Mesenchymal stem cell (in vitro differentiated cells and primary cell): ENCODE results near the gene NRIP2.

Source experiments
- DNase-seq: peaks from one replicate; pipeline ENCODE4 v3.0.0-alpha.2; 2013
- H2AFZ ChIP-seq: one replicate; pipeline ENCODE4 v1.6.1; 2013; ENCODE audit warnings: low read depth, mild to moderate bottlenecking, control low read depth, inconsistent platforms, low read length, moderate library complexity
- H2AK5ac ChIP-seq: 2 replicates; pipeline ENCODE4 v1.6.1; 2013; ENCODE audit warnings: low read length, moderate library complexity, mild to moderate bottlenecking, inconsistent platforms; ENCODE audit not compliant: severe bottlenecking
- H2BK120ac ChIP-seq: one replicate; pipeline ENCODE4 v1.6.1; 2013; ENCODE audit warnings: low read depth, mild to moderate bottlenecking, inconsistent platforms, low read length, moderate library complexity
- H2BK12ac ChIP-seq, 2 experiments: one replicate each; pipeline ENCODE4 v1.6.1; 2013; ENCODE audit warnings: inconsistent platforms in 2 of 2, low read length in 2 of 2, mild to moderate bottlenecking in 2 of 2, moderate library complexity in 2 of 2, control low read depth in 1 of 2
- H2BK15ac ChIP-seq: one replicate; pipeline ENCODE4 v1.6.1; 2013; ENCODE audit warnings: mild to moderate bottlenecking, low read depth, inconsistent platforms; ENCODE audit not compliant: poor library complexity, severe bottlenecking
- H2BK5ac ChIP-seq: 2 replicates; pipeline ENCODE4 v1.6.1; 2013; ENCODE audit warnings: low read depth, mild to moderate bottlenecking, low read length, control low read depth, inconsistent platforms; ENCODE audit not compliant: poor library complexity, severe bottlenecking
- H3K14ac ChIP-seq, 2 experiments: one replicate each; pipeline ENCODE4 v1.6.1; 2013; ENCODE audit warnings: inconsistent platforms in 2 of 2, low read length in 2 of 2, control low read depth in 1 of 2, mild to moderate bottlenecking in 1 of 2, moderate library complexity in 1 of 2
- H3K18ac ChIP-seq, 2 experiments: one replicate each; pipeline ENCODE4 v1.6.1; 2013; ENCODE audit warnings: inconsistent platforms in 2 of 2, low read length in 2 of 2, control low read depth in 1 of 2, low read depth in 1 of 2, mild to moderate bottlenecking in 1 of 2
- H3K23ac ChIP-seq, 2 experiments: one replicate each; pipeline ENCODE4 v1.6.1; 2013; ENCODE audit warnings: inconsistent platforms in 2 of 2, low read length in 2 of 2, mild to moderate bottlenecking in 2 of 2, moderate library complexity in 2 of 2, control low read depth in 1 of 2
- H3K27ac ChIP-seq: 2 replicates; pipeline ENCODE4 v1.5.1; 2013; ENCODE audit warnings: mild to moderate bottlenecking, moderate library complexity, low read length, control low read depth, inconsistent platforms; ENCODE audit not compliant: poor library complexity, severe bottlenecking
- H3K27me3 ChIP-seq, 2 experiments: 2 replicates each; pipeline versions ENCODE4 v1.6.1 to v1.7.0; 2013; ENCODE audit warnings: low read length in 2 of 2, mild to moderate bottlenecking in 2 of 2, moderate library complexity in 2 of 2, control low read depth in 1 of 2, inconsistent platforms in 1 of 2; ENCODE audit not compliant: control insufficient read depth in 1 of 2, insufficient read depth in 1 of 2
- H3K36me3 ChIP-seq, 2 experiments: 2 replicates each; pipeline versions ENCODE4 v1.6.1 to v1.7.0; 2013; ENCODE audit warnings: low read length in 2 of 2, control low read depth in 1 of 2, inconsistent platforms in 1 of 2, low read depth in 1 of 2, mild to moderate bottlenecking in 1 of 2; ENCODE audit not compliant: insufficient read depth in 2 of 2, control insufficient read depth in 1 of 2
- H3K4ac ChIP-seq, 2 experiments: one replicate each; pipeline ENCODE4 v1.6.1; 2013; ENCODE audit warnings: inconsistent platforms in 2 of 2, low read length in 2 of 2, mild to moderate bottlenecking in 2 of 2, moderate library complexity in 2 of 2, control low read depth in 1 of 2, low read depth in 1 of 2
- H3K4me1 ChIP-seq: 2 replicates; pipeline ENCODE4 v1.6.1; 2013; ENCODE audit warnings: low read depth, low read length, control low read depth; ENCODE audit not compliant: control insufficient read depth, insufficient read depth
- H3K4me2 ChIP-seq: 2 replicates; pipeline ENCODE4 v1.6.1; 2013; ENCODE audit warnings: low read length, mild to moderate bottlenecking, inconsistent platforms; ENCODE audit not compliant: poor library complexity, severe bottlenecking
- H3K4me3 ChIP-seq, 2 experiments: 2 replicates each; pipeline versions ENCODE4 v1.5.1 to v1.7.0; 2013; ENCODE audit warnings: low read length in 2 of 2, mild to moderate bottlenecking in 2 of 2, control low read depth in 1 of 2, low read depth in 1 of 2; ENCODE audit not compliant: insufficient read depth in 1 of 2
- H3K79me1 ChIP-seq: replicated peaks from 2 replicates; pipeline ENCODE4 v1.6.1; 2013; ENCODE audit warnings: mild to moderate bottlenecking, control low read depth, low read length, inconsistent platforms; ENCODE audit not compliant: poor library complexity, severe bottlenecking
- H3K9ac ChIP-seq: 2 replicates; pipeline ENCODE4 v1.7.0; 2013; ENCODE audit warnings: mild to moderate bottlenecking, low read length, moderate library complexity
- H3K9me3 ChIP-seq: 2 replicates; pipeline ENCODE4 v1.7.0; 2013; ENCODE audit warnings: mild to moderate bottlenecking, low read length; ENCODE audit not compliant: control insufficient read depth
- H4K8ac ChIP-seq: one replicate; pipeline ENCODE4 v1.6.1; 2013; ENCODE audit warnings: inconsistent platforms, mild to moderate bottlenecking, low read length, moderate library complexity
- H4K91ac ChIP-seq: one replicate; pipeline ENCODE4 v1.6.1; 2013; ENCODE audit warnings: mild to moderate bottlenecking, low read length, inconsistent platforms
- WGBS: methylation state at CpG from one replicate; pipeline ENCODE4 v1.1.7; 2013; ENCODE audit warnings: mixed read lengths; 5-methylcytosine and 5-hydroxymethylcytosine counted together

The NRIP2 gene

GRCh38 chr12:2826036-2826435, 8.8 kb downstream of the NRIP2 start:
- Histone ChIP-seq H3K4me2 (no peak overlapping the region), H3K27ac (no peak overlapping the region), H3K79me1 (no peaks in the 10 kb centered on the region), H3K9ac (no peak overlapping the region), H3K4me3 (no peak overlapping the region), H4K8ac (no peak overlapping the region), H2BK12ac (no peak overlapping the region), H3K14ac (no peak overlapping the region), H3K36me3 (peaks cover 63 to 88% of the 10 kb centered on the region in 2 experiments), H2BK15ac (no peak overlapping the region), H2AFZ (no peak overlapping the region), H3K4ac (no peak overlapping the region), H2BK5ac (no peak overlapping the region), H2BK120ac (no peak overlapping the region), H4K91ac (no peak overlapping the region), H3K4me1 (peaks cover 7% of the 10 kb centered on the region), H3K9me3 (no peaks in the 10 kb centered on the region), H2AK5ac (no peak overlapping the region), H3K23ac (no peak overlapping the region), H3K27me3 (no peaks in the 10 kb centered on the region), H3K18ac (no peak overlapping the region)
- 89% methylated on average over 3 of the region's 3 CpGs for WGBS
- no peak for DNase-seq

GRCh38 chr12:2825132-2825531, 9.7 kb downstream of the NRIP2 start:
- peaks cover 70 to 90% of the 10 kb centered on the region in 2 experiments for H3K36me3 ChIP-seq
- no peak overlapping the region for H3K18ac ChIP-seq
- no peak overlapping the region for H3K14ac ChIP-seq
- H2BK5ac ChIP-seq: no peak overlapping the region
- H3K9me3 ChIP-seq: no peaks in the 10 kb centered on the region
- no peak overlapping the region for H2BK15ac ChIP-seq
- H2BK120ac ChIP-seq: no peak overlapping the region
- no peak overlapping the region for H2AK5ac ChIP-seq
- H3K4me2 ChIP-seq: no peak overlapping the region
- no peak overlapping the region for H3K4me3 ChIP-seq
- H3K4me1 ChIP-seq: peaks cover 7% of the 10 kb centered on the region
- no peaks in the 10 kb centered on the region for H3K27me3 ChIP-seq
- no peak overlapping the region for H4K8ac ChIP-seq
- H3K23ac ChIP-seq: no peak overlapping the region
- H3K79me1 ChIP-seq: peaks cover under 1% of the 10 kb centered on the region
- no peak for DNase-seq
- no peak overlapping the region for H2BK12ac ChIP-seq
- H4K91ac ChIP-seq: no peak overlapping the region
- 98% methylated on average over 3 of the region's 4 CpGs for WGBS
- no peak overlapping the region for H3K9ac ChIP-seq
- no peak overlapping the region for H3K4ac ChIP-seq
- no peak overlapping the region for H2AFZ ChIP-seq
- no peak overlapping the region for H3K27ac ChIP-seq

DNA sequence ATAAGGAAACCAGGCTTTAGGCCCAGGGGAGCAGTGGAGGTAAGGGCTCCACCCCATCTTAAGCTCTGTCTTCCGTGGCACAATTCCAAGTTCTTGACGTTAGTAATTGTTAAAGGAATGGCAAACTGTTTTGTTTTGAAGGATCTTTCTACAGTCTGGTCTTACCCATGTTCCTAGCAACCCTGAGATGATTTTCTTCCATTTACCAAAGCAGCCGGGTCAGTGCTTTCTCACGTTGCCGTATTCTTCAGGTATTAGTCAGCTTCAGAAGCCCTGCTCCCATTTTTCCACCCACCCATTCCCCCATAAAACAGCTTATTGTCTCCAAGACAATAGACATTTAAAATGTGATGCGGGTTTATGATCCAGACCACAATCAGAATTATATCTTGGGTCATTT, 10.3 kb downstream of the NRIP2 start:
- Histone ChIP-seq H2BK120ac (no peak overlapping the region), H3K9ac (no peak overlapping the region), H3K18ac (no peak overlapping the region), H3K4me2 (no peak overlapping the region), H4K91ac (no peak overlapping the region), H3K27me3 (no peaks in the 10 kb centered on the region), H3K4me1 (peaks cover 7% of the 10 kb centered on the region), H3K4ac (no peak overlapping the region), H3K4me3 (no peak overlapping the region), H3K79me1 (peaks cover 4% of the 10 kb centered on the region), H2BK5ac (no peak overlapping the region), H2AK5ac (no peak overlapping the region), H3K23ac (no peak overlapping the region), H2BK15ac (no peak overlapping the region), H3K9me3 (no peaks in the 10 kb centered on the region), H4K8ac (no peak overlapping the region), H3K36me3 (peaks cover 76 to 94% of the 10 kb centered on the region in 2 experiments), H2BK12ac (no peak overlapping the region), H3K27ac (no peak overlapping the region), H3K14ac (no peak overlapping the region), H2AFZ (no peak overlapping the region)
- no peak for DNase-seq
- 87% methylated on average over 6 of the region's 6 CpGs for WGBS

DNA sequence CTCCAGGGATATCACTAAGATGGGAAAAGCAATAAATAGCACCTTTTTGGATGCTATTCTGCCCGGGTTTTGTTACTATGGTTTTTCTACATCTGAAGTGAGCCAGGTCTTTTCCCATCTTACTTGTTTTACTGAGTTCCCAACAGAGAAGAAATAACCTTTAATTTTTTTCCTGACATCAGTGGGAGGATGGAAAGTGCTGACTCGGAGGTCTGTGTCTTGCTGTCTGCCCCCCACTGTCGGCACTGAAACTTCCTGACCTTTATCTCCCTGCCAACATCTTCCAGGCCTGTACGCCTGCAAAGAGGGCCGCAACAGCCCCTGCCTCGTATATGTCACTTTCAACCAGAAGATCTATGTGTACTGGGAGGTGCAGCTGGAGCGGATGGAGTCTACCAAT, 11.4 kb downstream of the NRIP2 start:
- no peak overlapping the region for H3K14ac ChIP-seq
- H3K36me3 ChIP-seq: peaks cover 85 to 94% of the 10 kb centered on the region in 2 experiments
- DNase-seq: no peak
- no peak overlapping the region for H3K4ac ChIP-seq
- no peak overlapping the region for H2AFZ ChIP-seq
- no peak overlapping the region for H3K4me3 ChIP-seq
- no peak overlapping the region for H2BK120ac ChIP-seq
- peaks cover 7% of the 10 kb centered on the region for H3K4me1 ChIP-seq
- no peak overlapping the region for H2BK5ac ChIP-seq
- no peaks in the 10 kb centered on the region for H3K27me3 ChIP-seq
- no peak overlapping the region for H4K91ac ChIP-seq
- peaks cover 4% of the 10 kb centered on the region for H3K79me1 ChIP-seq
- H3K9ac ChIP-seq: no peak overlapping the region
- H3K23ac ChIP-seq: no peak overlapping the region
- H3K9me3 ChIP-seq: no peaks in the 10 kb centered on the region
- 80% methylated on average over 7 of the region's 7 CpGs for whole genome bisulfite sequencing
- no peak overlapping the region for H4K8ac ChIP-seq
- no peak overlapping the region for H3K4me2 ChIP-seq
- no peak overlapping the region for H2AK5ac ChIP-seq
- H2BK15ac ChIP-seq: no peak overlapping the region
- no peak overlapping the region for H2BK12ac ChIP-seq
- no peak overlapping the region for H3K27ac ChIP-seq
- no peak overlapping the region for H3K18ac ChIP-seq
